Hepatocyte (in vitro differentiated cells): ENCODE results near the gene DUSP10.

Experiments used
- EZH2 ChIP-seq: fragments of 200-600 bp; sonication (generic); IDR thresholded peaks from 2 replicates; pipeline ENCODE4 v1.6.1; 2016; ENCODE audit warnings: antibody characterized with exemption, mild to moderate bottlenecking, borderline replicate concordance
- EZH2phosphoT487 ChIP-seq: fragments of 200-600 bp; sonication (generic); IDR thresholded peaks from one replicate; pipeline ENCODE4 v1.6.1; 2018; ENCODE audit warnings: antibody characterized with exemption, mild to moderate bottlenecking, low read depth, moderate library complexity; ENCODE audit not compliant: unreplicated experiment, severe bottlenecking
- TF ChIP-seq, protein P1 (sequence below): fragments of 200-600 bp; sonication (generic); IDR thresholded peaks from 2 replicates; pipeline ENCODE4 v1.5.1; 2016; ENCODE audit warnings: antibody characterized with exemption, mild to moderate bottlenecking; ENCODE audit not compliant: poor library complexity

DNA sequence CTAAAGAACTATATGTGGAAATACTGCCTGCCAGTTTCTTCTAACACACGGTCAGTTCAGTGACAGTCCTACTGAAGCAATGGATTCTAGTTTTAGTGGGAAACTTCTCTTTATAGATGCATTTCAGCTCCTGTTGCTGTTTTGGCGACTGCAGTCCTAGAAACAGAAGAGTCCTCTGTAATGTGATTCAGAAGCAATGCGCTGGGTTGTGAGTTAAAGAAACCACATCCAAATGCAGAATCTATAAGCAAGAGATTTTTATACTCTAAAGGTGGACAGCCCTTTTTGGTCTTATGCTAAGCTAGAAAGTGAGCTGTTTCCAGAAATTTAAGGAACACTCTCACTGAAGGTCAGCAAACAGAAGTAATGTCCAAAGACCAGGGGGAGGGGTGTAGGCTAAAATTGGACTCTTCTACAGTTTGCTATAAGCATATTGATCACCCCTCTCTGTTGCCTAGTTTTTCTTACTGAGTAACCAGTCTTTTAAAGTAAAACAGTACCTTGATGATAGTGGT is 30.8 kb downstream of the DUSP10 start:
- TF ChIP-seq, protein P1, sequence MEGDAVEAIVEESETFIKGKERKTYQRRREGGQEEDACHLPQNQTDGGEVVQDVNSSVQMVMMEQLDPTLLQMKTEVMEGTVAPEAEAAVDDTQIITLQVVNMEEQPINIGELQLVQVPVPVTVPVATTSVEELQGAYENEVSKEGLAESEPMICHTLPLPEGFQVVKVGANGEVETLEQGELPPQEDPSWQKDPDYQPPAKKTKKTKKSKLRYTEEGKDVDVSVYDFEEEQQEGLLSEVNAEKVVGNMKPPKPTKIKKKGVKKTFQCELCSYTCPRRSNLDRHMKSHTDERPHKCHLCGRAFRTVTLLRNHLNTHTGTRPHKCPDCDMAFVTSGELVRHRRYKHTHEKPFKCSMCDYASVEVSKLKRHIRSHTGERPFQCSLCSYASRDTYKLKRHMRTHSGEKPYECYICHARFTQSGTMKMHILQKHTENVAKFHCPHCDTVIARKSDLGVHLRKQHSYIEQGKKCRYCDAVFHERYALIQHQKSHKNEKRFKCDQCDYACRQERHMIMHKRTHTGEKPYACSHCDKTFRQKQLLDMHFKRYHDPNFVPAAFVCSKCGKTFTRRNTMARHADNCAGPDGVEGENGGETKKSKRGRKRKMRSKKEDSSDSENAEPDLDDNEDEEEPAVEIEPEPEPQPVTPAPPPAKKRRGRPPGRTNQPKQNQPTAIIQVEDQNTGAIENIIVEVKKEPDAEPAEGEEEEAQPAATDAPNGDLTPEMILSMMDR = no peak
- no peak for TF ChIP-seq EZH2
- no peak for TF ChIP-seq EZH2phosphoT487
